HG02763 (cell line): ENCODE measurements around the gene SIRPA.

Experiments used
- ATAC-seq: cut with Tn5 transposase; IDR thresholded peaks from one replicate; pipeline ENCODE4 v1.9.1; 2021; ENCODE audit warnings: mild to moderate bottlenecking, moderate library complexity; ENCODE audit not compliant: unreplicated experiment

SIRPA gene

DNA sequence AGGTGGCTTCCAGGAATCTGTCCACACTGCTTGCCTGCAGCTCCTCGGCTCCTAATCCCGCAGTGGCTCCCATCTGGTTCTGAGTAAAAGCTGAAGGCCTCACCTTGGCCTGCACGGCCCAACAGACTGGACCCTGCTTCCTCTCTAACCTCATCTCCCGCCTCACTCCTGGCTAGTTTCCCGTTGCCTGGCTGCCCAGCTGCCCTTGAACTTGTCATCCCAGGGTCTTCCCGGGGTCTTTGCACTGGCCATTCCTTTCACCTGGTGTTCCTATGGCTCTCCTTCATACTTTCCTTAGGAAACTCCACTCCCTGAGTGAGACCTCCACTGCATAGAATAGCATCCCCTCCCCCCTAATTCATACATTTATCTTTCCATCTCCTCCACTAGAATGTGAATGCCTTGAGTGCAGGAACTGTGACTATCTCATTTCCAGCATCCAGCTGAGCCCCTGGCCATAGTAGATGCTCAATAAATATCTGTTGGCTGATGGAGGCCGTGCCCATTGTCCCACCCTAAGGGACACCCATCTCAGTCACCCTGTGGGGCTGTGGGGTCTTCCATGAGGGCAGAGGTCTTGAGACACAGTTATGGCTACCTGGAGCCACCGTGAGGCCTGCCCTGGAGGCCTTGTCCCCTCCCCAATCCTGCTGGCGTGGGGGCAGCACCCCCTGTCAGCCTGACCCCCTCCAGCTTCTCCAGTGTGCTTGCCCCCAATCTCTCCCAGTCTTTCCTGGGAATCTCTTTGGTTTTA is 9.1 kb upstream of the SIRPA start:
- no peak for ATAC-seq

DNA sequence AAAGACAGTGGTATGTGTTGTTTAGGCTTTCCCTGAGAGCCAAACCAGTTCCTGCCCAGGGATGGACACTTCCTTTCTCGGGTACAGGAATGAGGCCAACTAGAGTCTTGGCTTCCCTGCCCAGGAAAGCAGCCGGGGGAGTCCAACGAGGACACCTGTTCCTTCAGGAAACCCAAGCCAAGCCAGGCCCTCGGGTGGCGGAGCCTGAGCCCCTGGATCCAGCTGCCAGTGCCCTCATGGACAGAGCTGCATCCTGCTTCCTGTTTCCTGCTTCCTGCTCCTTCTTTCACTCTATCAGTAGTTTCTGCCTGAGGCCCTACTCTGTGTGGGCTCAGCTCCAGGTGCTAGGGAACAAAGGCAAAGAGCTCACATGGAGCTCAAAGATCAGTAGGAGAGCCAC is 7.9 kb upstream of the SIRPA start:
- no peak for ATAC-seq

DNA sequence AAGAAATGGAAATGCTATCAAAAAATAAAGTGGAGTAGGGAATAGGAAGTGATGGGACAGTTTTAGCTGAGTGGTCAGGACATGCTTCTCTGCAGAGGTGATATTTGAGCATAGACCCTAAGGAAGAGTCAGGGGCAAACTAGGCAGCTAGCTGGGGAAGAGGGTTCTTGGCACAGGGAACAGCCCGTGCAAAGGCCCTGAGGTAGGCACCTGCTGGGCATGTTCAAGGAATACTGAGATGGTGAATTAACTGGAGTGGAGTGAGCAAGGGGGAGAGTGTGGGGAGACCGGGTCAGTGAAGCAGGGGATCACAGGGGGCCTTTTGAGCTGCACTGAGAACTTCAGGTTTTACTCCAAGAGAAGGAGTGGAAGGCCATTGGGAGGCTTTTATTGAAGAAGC is 7.5 kb upstream of the SIRPA start:
- no peak for ATAC-seq

DNA sequence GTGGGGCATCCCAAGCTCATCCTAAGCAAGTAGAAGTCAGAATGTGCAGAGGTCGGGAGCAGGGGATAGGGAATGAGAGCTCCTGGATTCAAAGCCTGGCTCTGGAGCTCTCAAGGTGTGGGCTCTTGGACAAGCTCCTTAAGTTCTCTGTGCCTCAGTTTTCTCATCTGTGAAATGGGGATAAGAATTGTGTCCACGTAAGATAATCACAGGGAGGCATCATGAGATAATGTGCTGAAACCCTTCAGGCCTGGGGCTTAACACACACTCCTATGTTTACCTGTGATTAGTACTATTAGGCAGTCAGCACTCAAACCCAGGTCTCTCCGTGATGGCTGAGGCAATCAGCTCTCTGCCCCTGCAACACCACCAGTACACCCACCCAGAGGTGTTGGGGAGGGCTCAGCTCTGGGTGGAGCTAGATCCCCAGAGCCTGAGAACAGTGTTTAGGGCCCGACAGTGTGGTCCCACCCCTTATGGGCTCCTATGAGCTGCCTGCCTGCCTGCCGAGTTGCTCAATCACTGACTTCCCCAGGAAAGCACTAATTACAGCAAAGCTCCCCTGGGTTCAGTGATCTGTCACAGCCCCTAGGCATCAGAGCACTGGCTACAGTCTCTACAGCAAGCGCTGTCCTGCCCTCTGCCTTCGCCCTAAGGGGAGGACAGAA is 6.3 kb upstream of the SIRPA start:
- ATAC-seq, result no peak

DNA sequence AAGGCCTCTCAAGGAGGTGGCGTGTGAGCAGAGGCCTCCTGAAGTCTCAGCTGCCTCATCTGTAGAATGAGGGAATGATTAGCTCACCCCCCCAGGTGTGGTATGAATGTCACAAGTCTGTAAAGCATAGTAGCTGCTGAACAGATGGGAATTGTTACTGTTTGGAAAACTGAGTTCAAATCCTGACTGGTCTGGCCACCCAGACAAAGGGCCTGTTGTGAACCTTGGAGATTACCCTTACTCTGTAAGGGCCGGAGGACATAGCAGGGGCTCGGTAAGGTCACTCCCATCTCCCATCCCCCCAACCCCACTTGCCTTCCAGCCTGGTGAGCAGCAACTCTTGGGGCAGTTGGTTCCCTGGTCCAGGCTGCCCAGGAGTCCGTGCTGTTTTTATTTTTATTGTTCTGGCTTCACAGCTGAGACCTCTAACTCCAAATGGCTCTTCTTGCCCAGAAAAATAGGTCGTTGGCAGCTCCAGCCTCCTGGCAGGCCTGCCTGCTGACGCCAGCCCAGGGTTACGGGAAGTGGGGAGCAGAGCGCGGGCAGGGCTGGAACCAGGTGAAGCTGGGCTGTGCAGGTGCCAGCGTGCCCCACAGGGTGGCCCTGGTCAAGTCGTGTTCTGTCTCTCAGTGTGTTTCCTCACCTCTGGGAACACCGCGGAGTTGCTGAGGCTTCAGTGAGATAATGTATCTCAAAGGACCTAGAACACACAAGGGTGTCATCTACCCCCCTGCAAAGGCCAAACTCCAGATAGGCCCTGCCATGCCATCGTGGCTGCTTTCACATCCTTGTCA is 4.5 kb upstream of the SIRPA start:
- ATAC-seq, result no peak

DNA sequence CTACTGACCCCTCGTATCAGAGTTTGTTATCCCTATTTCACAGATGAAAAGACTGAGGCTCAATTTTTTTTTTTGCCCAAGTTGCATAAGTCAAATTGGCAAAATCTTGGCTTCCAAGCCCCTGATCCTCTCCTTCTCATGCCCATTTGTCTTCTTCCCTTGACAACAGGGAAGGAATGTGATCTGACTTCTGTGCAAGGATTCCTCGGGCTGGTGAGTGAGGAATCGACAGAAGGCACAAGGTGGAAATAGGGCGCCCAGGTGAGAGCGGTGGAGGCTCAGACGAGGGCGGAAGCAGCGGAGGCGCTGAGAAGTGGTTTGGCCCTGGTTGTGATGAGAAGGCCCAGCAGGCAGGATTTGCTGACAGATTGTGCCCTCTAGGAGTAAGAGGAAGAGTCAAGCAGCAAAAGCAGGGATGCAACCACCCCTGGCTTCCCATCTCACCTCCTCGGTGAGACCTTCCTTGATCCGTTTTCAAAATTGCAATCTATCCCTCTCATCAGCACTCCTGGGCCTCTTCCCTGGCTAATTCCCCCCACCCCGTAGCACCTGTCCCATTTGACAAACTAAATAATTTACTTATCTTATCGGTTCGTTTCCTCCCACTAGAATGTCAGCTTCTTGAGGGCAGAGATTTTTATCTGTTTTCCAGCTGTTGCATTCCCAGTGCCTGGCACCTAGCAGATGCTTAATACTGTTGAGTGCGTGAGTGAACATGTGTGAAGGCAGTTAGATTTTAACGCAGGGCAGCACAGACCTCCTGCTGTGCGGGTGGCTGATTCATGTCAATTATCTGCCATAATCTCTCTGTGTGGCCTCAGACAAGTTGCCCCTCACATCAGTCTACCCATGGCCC is 3.7 kb upstream of the SIRPA start:
- no peak for ATAC-seq

DNA sequence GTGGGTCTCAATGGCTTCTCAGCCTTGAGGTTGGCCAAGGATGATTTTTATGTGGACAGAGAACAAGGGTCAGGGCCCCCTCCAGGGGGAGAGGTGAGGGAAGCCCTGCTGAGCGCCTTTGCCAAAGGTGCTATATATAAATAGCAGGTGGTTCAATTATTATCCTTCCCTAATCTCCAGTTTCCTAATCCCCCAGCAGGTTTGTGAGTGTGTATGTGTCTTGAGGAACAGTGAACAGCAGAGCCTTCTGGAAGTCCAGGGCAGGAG is 3.2 kb upstream of the SIRPA start:
- no peak for ATAC-seq

DNA sequence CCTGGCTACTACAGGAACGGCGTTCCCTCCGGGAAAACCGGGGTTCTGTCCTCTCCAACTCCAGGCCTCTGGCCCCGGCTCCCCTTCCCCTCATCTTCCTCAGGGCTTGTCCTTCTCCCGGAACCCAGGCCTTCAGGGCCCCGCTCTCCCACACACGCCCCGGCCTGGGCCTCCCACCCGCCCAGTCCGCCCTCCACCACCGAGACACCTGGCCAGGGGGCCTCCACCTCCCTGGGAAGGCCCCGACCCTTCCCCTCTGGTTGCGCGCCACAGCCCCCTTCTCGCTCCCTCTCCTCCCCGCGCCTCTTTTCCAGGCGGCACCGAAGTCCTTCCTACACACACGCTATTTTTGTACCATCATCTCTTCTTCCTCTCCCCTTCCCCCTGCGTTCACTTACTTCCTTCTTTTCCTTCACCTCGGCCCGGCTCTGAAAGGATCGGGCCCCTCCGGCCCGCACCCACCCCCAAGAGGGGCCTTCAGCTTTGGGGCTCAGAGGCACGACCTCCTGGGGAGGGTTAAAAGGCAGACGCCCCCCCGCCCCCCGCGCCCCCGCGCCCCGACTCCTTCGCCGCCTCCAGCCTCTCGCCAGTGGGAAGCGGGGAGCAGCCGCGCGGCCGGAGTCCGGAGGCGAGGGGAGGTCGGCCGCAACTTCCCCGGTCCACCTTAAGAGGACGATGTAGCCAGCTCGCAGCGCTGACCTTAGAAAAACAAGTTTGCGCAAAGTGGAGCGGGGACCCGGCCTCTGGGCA is 1.3 kb upstream of the SIRPA start:
- ATAC-seq, result no peak

DNA sequence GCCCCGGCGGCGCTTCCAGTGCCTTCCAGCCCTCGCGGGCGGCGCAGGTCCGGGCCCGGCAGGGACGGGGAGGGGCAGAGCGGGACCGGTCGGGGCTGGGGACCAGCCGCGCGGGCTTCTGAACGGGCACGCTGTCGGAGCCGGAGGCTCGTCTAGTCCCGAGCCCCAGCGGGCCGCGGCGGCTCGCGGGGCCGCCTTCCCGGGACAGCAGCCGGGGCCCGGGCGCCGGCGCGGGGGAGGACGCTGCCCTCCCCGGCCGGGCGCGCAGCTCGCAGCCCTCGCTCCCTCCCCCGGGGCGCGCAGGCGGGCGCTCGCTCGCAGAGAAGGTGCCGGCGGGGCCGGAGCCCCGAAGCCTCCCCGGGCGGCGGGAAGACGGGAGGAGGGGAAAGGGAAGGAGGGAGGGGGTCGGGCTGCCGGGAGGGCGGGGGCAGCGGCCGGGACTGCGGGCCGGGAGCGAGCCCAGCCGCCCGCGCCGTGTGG is 696 bp upstream of the SIRPA start:
- ATAC-seq, result no peak

DNA sequence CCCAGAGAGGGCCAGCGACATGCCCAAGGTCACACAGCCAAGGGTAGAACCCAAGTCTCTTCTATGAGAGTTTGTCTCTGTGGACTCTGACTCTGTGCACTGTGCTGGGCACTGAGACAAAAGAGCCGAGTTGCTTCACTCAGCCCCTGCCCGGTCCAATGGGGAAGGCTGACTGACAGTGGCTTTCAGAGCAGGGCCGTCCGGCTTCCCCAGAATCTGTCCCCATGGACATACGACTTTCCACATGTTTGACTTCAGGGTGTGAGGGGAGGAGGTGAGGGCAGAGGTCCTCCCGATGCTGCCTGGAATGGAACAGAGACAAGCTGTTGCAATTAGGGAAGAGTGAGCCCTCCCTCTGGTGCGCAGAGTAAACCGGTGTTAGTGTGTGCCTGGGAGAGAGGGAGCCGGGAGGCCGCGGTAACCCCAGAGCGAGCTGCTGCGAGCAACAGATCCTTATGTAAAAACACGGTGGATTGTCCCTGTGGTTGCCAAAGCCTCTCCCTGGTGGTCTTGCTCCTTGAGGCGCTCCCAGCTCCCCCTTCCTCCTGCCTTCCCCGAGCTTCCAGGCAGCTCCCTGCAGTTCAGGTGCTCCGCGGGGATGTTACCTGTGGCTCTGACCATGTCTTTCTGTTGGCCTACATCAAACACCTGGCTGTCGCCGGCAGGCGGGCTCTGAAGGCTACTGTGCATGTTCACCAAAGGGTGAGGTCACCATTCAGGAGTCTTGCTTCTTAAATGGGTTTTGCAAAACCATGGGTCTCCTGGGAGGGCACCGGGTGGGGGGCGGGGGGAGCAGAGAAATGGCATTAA is 672 bp downstream of the SIRPA start:
- ATAC-seq, result no peak

DNA sequence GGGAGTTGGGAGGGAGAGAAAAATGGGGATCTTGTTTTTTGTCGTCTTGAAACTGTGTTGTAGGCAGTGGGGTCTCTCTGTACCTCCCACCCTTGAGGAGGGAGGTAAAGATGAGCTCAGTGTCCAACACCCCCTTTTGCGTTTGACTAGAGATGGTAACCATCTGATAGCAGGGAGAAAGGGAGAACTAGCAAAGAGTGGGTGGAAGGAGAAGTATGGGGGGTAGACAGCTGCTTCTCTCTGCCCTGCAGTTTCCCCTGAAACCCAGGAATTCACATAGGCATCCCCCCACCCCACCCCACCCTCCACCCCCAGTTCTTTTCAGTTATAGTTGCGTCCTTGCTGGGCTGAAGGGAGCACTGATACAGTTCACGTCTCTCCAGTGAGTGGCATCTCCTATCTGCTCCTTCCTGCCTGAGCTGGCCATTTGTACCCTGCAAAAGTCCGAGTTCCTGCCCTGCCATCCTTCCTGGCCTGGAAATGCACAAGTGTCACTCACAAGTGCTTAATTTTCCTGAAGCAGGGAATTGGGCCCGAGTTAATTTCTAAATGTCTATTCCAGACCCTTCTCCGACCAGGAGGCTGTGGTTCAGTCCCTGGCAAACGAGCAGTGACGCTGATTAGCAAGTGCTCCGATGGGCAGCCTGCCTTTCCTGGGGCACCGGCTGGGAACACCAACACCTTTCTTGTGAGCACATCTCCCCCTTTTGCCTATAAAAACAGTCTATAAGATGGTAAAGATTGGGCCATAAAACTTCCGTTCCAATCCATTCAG is 1.5 kb downstream of the SIRPA start:
- ATAC-seq, result no peak

DNA sequence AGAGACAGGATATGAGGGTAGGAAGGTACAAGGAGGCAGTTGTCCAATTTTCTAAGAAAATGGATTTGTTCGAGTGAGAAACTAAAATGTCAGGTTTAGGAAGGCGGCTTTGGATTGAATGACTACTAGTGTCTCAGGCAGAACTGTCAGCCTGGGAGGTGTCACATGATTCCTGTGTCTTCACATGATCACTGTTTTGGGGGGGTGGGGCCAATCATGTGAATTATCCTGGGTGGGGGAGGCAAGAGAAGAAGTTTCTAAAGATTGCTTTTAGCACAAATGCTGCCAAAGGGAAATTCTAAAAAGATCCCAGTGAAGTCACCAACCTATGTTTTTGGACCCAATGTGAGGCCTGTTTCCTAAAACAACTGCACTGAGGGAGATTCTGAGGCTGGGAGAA is 2.3 kb downstream of the SIRPA start:
- no peak for ATAC-seq

DNA sequence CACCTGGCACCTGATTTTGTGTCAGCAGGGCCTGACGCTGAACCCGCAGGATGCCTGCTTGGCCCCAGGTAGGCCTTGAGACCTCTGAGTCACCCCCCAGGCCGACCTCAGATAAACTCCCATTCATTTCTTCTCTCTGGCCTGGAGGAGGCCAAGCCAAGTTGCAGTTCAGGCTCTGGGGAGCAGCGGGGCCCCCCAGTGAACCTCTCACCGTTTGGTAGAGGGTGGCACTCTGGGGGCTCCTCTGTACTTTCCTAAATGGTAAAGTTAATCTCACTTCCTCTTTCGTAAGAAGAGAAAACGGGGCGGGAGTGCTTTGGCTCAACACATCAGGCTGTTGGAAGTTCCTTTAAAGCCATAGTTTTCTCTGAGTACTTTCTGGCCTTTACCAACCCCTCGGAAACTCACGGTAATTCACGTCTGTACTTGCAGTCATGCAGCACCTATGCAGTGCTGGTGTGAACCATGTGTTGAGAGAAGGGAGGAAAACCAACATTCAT is 2.8 kb downstream of the SIRPA start:
- peak; percentile 49 for ATAC-seq

DNA sequence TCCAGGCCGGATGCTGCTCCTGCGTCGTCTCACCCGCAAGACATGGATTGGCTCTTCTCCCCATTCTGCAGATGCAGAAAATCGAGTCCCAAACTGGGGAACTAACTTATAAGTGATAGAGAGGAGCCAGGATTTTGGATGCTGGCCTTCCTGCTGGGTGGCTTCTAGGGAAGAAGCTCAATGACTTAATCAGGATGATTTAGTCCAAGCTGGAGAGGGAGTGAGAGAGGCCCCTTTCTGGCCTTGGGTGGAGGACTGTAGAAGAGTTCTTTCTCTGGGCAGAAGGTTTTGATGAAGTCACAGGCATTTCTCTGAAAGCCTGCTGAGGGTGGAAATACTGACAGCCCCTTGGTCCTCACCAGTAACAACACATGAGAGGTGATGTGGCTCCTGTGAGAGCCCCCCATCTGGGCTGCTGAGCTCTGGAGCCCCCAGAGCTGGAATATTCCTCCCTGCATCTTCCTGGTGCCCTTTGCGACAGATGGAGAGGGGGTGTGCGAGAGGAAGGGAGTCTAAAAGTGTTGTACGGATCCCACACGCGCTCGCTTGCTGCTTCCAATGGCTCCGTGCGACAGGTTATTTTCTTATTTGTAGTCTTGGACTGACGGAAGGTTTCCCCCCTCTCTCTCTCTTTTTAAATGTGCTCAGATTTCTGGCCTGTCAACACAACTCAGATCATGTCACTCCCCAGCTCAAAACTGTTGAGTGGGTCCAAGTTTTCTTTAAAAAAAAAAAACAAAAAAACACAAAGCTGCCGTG is 3.5 kb downstream of the SIRPA start:
- no peak for ATAC-seq

DNA sequence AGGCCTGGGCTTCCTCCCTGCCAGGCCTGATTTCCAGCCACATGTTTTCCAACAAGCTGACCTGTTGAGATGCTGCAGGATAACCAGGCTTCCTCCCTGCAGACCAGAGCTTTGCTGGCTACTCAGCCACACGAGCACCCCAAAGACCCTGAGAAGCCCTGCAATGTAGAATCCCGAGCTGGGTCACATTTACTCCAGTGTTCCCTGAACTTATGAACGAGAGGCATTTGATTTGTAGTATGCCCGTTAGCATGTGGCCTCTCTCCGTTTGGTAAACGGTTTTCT is 4.0 kb downstream of the SIRPA start:
- ATAC-seq, result no peak

DNA sequence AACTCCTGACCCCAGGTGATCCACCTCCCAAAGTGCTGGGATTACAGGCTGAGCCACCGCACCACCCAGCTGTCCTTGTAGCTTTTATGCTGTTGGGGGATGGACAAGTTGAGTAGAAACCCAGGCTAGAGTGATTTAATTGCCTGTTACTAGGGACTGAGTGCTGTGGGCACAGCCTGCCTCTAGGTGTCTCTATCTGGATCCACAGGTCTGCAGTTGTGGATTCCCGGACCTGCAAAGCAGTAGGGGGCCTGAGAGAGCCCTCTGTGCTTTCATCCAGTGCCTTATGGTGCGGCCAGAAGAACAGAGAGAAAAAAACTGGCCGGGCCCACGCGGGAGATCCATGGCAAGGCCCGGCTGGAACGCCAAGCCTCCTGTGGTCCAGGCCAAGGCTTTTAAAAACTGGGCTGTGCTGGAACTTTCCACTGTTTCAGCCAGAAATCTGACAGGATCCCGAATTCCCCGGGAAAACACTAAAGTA is 5.2 kb downstream of the SIRPA start:
- ATAC-seq, result no peak

DNA sequence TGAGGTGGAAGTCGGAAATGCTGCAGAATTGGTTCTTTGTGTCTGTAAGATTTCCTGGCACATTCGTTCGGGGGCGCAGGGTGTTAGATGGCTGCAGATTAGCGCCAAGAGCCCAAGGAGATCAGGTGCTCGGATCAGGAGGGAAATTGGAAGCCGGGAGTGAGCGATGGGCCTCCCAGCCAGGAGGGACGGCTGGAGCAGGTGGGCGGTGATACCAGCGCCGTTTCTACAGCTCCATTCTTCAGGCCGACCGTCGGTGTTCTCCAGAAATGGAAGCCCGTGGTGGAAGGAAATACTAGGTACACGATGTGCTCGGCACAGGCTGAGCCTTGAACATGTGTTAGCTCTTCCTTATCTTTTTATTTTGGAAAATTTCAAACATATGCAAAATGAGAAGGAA is 6.5 kb downstream of the SIRPA start:
- ATAC-seq, result no peak

DNA sequence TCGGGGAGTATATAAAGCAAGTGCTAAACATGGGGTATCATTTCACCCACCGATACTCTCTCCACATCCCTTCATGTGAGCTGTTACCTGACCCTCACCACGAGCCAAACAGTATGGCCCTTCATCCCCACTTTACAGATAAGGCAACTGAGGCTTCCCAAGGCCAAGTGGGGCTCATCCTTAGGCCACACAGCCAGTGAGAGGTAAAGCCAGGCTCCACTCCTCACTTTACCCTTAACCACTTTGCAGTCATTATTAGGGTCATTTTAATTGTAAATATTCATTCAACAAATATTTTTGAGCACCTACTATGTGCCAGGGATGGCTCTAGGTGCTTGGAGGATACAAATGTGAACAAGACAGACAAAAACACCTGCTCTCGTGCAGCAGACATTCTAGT is 7.0 kb downstream of the SIRPA start:
- ATAC-seq, result no peak
